SKM-1 (cell line): Measurements from ENCODE around the gene CKLF.
"Not testable (repeated sequence)": the region's sequence is repeated elsewhere in the genome, so short reads cannot be mapped to it uniquely, and the experiment has no call there.

ENCODE experiments used
- DNase-seq: peaks from one replicate; lab custom pipeline; 2025; ENCODE audit not compliant: unreplicated experiment; lab: John Stamatoyannopoulos, UW

Gene CKLF

GRCh38 chr16:66592241-66592640 is 39.9 kb downstream of the CKLF start:
- no peak for DNase-seq

- no peak for DNase-seq
Measured at GRCh38 chr16:66592814-66593213, 40.4 kb downstream of the CKLF start.

- DNase-seq, result no peak
Measured at GRCh38 chr16:66594739-66595138, 42.4 kb downstream of the CKLF start.

- not testable (repeated sequence) for DNase-seq
Measured at GRCh38 chr16:66596559-66596958, 44.2 kb downstream of the CKLF start.

- DNase-seq, result no peak
Measured at GRCh38 chr16:66596986-66597848, 44.8 kb downstream of the CKLF start.

- DNase-seq, result no peak
Measured at GRCh38 chr16:66598111-66598510, 45.7 kb downstream of the CKLF start.

GRCh38 chr16:66599726-66600125 is 47.4 kb downstream of the CKLF start:
- DNase-seq, result no peak

GRCh38 chr16:66600477-66600876 is 48.1 kb downstream of the CKLF start:
- DNase-seq, result no peak

GRCh38 chr16:66601471-66601870 is 49.1 kb downstream of the CKLF start:
- DNase-seq, result no peak

GRCh38 chr16:66603537-66604375 is 51.4 kb downstream of the CKLF start:
- peak; percentile 74 for DNase-seq

GRCh38 chr16:66604376-66605176 is 52.2 kb downstream of the CKLF start, which contains the start of gene CMTM3:
CMTM3 (plus strand) TSS chr16:66604704; CDS start chr16:66604806, 102 bp downstream.
- peak; percentile 35 for DNase-seq

GRCh38 chr16:66605177-66605978 is 53.0 kb downstream of the CKLF start:
- no peak for DNase-seq

GRCh38 chr16:66605979-66606751 is 53.8 kb downstream of the CKLF start:
- no peak for DNase-seq

- DNase-seq, result peak; percentile 73
Measured at GRCh38 chr16:66608241-66609138, 56.1 kb downstream of the CKLF start.

GRCh38 chr16:66609139-66609510 is 56.7 kb downstream of the CKLF start:
- no peak for DNase-seq

GRCh38 chr16:66610111-66610820 is 57.9 kb downstream of the CKLF start:
- no peak for DNase-seq

- DNase-seq, result not testable (repeated sequence)
Measured at GRCh38 chr16:66611911-66612310, 59.5 kb downstream of the CKLF start.

- DNase-seq, result no peak
Measured at GRCh38 chr16:66612422-66612821, 60.0 kb downstream of the CKLF start.
